Stimulated activated CD8-positive, alpha-beta memory T cell treated with anti-CD3 and anti-CD28 coated beads, Interleukin-12 subunit alpha, Interleukin-12 subunit beta, amount 100 ng/mL, for 1 hour (primary cell): ENCODE data around the gene FAM13B.
A peak's percentile ranks its signal among the peaks of the same experiment; 100 is the strongest.
"Not testable (repeated sequence)": the region's sequence is repeated elsewhere in the genome, so short reads cannot be mapped to it uniquely, and the experiment has no call there.

ENCODE experiments used
- DNase-seq: peaks from one replicate; pipeline ENCODE4 v3.0.0-alpha.2; 2020; ENCODE audit warnings: low read depth

FAM13B gene

DNA sequence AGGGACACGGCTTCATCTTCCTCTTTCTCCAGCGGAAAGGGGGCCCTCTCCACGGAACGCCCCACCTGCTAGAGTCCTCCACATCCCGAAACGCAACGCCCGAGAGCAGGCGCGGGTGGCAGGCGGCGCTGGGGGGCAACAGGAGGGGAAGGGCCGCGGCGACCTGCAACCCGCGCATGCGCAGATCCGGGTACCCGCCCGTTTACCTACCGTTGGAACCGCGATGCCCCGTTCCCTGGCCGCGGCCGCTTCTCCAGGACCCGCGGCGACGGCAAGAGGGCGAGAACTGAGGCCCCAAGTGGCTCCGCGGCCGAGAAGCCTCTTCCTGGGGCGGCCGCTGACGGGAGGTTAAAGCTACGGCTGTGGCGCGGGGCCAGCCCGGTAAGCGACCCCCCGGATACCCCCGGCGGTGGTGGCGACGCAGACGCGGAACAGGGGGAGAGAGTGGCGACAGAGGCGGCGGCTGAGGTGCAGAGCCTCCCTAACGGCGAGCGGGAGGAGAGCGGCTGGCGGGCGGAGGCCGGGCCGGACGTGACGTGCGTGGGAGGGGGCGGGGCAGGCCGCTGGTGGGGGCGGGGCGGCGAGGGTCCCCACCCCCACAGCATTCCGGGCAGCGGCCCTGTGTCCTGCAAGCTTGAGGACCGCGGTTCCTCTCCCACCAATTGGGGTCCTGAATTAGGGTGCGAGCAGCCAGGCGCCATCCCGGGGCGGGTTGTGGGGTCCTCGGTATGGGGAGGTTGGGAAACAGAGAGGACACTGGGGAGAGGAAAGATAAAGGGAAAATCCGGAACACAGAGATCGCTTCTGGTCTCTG is at the start of gene FAM13B:
Gene FAM13B (minus strand): TSS at position 508 of the 814 bp plus-strand sequence. CDS start 13,968 bp downstream, outside the sequence.
- peak; percentile 66 for DNase-seq

DNA sequence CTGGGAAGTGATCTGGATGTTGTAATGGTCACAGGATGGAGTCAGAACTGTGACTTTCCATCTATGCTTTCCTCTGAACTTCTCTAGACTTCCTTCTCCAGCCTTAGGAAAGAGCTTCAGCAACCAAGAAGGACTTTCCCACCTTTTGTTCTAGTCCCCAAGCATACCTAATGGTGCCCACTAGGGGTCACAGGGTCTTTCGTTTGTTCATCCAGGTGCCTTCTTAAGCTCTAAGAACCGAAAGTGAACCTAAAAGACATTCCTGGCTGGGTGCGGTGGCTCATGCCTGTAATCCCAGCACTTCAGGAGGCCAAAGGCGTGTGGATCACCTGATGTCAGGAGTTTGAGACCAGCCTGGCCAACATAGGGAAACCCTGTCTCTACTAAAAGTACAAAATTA is 49.2 kb upstream of the FAM13B start:
- DNase-seq, result no peak

DNA sequence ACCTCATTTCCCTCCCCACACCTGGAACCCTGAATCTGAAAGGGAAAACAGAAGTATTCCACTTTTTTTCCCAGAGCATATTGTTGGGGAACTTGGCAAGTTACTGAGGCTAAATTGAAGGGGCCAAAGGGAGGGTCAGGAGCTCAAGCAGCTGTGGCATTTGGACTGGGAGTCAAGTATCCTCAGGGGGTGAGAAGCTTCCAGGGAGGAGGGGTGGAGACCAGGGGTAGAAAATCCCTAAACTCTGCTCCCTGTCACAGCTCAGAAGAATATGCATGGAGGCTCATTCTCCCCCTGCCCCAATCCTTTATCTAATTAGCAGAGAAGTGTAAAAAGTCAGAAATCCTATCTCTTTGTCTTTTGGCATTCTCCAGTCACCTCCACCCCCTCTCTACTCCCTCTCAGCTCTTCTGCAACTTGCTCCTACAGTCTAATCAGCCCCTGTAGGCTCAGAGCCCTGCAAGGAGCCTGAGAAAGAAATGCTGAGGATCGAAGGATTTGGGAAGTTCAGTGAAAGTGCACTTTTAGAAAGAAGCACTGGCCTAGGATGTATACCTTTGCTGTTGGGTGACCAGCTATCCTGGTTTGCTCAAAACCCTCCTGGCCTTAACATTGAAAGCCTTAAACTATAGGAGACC is 45.2 kb upstream of the FAM13B start:
- no peak for DNase-seq

DNA sequence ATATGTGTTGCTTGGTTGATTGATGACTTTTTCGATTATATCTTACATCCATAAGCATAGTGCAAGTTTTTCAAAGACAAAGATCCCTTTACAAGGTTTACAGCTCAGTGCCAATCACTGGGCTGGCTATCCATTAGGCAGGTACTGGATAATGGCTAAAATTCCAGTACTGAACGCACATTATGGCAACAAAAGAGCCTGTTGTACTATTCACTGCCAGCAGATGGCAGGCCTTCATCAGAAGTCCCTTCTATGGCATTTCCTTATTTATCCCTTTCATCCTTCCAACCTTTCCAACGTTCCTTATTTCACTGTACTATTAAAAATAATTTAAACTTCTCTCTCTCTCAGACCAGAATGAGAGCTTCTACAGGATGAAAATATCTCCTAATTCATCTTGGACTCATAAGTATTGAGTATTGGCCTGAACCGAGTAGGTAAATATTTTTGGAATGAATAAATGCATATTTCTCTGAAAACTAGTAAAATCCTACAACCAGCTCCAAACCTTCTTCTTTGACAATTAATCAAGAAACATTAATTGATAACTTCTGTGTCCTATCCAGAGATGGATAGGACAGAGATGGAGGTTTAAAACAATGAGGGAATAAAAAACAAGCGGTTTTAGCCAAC is 44.3 kb upstream of the FAM13B start:
- peak; percentile 32 for DNase-seq

DNA sequence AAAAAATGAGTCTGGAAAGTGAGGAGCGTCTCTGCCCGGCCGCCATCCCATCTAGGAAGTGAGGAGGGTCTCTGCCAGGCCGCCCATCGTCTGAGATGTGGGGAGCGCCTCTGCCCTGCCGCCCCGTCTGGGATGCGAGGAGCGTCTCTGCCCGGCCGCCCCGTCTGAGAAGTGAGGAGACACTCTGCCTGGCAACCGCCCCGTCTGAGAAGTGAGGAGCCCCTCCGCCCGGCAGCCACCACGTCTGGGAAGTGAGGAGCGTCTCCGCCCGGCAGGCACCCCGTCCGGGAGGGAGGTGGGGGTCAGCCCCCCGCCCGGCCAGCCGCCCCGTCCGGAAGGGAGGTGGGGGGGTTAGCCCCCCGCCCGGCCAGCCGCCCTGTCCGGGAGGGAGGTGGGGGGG is 37.1 kb upstream of the FAM13B start:
- not testable (repeated sequence) for DNase-seq

DNA sequence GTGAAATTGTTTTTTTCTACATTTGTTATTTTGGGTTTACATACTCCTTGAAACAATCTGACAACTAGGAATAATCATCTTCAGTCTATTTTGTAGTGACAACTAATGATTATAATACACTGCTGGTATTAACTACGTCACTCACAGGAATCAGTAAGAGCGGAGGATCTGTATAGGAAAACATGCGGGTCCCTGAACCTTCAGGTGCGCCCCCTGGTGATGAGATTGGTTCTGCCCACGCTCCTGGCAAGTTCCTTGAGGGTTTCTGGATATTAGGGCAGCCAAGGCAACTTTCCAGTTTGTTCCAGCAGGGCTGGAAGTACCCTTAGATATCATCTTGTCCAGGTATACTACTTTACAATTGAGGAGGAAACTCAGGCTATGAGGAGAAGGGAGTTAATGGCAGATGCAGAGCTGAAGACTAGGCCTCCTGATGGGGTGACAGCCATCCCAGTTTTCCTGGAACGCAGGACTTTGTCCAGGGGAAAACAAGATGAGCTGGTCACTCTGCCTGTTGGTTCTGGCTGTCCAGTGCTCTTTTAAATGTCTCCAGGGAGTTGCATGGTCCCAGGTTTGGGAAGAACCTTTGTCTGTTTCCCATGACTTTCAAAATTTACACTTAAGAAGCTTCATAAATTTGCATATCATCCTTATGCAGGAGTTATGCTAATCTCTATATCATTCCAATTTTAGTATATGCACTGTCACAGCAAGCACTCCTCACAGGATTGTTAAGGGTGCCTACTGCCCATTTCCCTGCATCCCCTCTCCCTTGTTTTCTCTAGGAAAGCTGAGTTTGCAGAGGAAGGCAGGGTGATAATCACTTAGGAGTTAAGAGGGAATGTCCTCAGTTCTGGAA is 36.1 kb upstream of the FAM13B start:
- peak; percentile 47 for DNase-seq

DNA sequence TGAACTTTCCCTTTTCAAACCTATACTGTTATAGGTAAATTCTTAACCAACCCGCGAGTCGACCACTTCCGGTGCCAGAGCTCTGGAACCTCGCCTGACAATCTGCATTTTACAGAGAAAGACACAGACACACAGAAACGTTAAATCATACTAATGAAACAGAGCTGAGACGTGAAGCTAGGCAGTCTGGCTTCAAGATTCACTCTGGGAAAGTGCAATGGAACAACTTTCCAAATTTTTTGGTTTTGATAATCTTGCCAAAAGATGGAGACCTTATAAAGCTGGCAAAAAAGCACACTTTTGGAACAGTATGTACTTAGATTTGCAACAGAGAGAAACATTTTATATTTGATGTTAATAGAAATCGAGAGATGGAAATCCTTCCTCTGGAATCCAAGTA is 35.1 kb upstream of the FAM13B start:
- DNase-seq, result no peak

DNA sequence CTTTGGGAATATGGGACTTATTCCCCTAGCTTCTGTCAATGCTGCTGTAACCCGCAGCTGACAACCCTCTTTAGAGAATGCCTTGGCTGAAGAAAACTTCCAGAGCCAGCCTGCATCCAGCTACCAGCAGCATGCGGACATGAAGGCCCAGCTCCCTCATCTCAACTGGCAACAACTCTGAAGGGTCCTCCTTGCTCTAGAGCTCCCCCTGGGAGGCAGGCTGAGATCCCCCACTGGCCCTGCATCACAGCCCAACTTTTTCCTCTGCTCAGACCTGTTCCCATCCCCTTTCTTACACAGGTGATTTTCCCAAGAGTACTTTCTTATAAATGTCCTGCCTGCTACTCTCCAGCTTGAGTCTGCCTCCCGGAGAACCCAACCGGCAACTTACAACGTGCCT is 32.2 kb upstream of the FAM13B start:
- no peak for DNase-seq

DNA sequence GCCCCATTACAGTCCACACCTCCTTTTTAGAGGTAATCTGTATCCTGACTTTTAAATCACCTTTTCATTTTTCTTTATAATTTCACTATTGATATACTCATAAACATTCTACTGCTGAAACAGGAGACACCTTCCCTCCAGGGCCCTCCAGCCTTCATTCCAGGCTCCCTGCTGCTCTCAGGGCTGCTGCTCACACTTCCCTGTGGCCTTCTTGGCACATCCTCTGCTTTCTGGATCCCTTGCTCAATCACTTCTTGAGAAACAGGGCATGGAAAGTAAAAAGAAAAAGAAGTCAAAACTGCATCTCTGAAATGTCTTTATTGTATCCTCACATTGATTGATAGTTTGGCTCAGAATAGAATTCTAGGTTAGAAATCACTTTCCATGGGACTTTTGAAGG is 31.6 kb upstream of the FAM13B start:
- DNase-seq, result no peak

DNA sequence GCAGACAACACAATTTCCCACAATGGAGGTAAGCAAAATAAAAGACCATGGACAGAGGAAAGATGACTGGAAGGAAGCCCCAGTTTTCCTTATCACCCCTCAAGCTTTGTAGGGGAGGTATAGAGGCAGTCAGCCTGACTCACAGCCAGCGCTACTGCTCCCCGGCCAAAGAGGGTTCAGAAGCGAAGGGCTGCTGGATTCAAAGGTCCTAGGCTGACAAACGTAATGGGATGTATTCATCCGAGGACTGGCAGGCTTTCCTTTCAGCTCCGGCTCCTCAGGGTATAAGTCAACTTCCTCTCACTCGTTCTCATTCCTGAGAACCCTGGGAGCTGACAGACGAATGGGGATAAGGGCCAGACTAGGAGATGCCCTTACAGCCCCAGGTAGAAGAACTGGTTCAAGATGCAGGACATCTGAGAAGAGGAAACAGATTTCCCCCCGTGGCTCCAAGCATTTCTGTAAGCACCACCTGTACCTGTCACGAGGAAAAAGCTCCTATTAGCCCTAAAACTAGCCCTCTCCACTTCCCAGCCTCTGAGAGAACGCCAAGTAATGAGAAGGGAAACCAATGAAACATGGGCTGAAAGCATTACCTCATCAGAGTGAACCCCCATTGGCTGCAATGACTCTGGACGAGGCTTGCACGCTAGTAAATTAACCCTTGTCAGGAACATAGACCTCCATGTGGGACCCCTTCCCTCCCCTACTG is 22.1 kb upstream of the FAM13B start:
- DNase-seq, result no peak

DNA sequence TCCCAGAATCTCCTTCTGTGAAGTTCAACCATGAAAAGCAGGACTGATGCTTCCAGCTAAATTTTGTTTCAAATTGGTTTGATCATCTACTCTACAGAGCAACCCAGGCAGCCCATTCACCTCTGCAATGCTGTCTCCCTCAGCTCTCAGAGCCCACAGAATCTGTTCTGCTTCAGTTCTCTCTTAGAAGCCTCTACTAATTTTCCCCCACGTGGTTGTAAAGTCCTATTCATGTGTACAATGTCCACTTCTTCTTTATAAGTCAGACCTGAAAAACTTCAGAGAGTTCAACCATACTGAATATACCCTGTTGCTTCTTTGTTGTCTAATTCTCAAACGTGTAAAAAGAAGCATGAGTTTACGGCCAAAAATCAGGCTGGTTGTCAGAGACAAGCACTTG is 21.3 kb upstream of the FAM13B start:
- no peak for DNase-seq

DNA sequence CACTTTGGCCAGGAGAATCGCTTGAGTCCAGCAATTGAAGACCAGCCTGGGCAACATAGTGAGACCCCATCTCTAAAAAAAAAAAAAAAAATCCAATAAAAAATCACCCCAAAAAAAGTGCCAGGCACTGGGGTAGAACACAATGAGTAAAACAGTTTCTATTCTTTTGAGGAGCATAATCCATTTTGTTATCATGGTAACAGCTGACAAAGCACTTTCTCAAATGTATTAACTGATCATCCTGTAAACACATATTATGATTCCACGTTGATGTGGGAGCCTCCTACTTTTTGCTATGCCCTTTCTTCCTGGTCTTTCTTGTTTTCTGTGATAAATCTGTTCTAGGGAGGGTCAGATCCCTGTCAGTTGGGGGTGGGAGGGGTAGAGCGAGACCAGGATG is 20.7 kb upstream of the FAM13B start:
- DNase-seq, result no peak

DNA sequence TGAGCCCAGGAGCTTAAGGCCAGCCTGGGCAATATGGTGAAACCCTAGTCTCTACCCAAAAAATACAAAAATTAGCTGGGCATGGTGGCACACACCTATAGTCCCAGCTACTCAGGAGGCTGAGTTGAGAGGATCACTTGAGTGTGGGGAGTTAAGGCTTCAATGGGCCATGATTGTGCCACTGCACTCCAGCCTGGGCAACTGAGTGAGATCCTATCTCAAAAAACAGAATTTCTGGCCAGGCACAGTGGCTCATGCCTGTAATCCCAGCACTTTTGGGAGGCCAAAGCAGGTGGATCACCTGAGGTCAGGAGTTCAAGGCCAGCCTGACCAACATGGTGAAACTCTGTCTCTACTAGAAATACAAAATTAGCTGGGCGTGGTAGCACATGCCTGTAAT is 19.8 kb upstream of the FAM13B start:
- not testable (repeated sequence) for DNase-seq

DNA sequence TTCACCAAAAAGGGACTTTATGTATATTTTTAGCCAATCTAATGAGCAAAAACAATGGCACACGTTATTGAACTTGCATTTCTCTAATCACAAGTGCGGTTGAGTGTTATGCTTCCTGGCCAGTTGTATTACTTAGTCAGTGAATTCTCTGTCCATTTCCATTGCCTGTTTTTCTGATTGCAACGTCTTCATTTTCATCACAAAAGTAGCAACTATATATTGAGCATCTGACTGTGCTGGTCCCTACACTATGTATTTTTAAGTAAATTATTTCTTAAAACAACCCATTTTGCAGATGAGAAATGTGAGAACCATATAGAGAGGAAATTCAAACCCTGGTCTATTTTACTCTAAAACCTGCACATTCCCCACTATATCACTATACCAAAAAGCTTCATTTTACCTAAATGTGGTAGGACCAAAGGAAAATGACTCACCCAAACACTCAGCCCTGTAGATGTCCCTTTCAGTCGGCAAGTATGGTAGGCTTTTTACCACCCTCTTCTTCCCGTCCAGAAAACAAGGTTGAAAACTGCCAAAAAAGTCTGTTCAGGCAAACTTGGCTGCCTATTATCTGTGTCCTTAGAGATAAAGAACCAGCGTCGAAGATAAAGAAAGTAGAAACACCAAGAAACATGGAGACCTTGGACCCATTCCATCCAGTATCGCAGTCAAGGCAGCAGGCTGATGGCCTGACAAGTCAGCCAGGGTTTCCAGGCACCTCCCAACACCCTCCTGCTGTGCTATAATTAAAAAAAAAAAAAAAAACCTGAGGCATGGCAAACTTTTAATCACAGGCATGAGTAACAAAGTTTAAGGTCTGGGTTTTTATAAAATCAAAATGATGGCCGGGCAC is 18.8 kb upstream of the FAM13B start:
- no peak for DNase-seq

DNA sequence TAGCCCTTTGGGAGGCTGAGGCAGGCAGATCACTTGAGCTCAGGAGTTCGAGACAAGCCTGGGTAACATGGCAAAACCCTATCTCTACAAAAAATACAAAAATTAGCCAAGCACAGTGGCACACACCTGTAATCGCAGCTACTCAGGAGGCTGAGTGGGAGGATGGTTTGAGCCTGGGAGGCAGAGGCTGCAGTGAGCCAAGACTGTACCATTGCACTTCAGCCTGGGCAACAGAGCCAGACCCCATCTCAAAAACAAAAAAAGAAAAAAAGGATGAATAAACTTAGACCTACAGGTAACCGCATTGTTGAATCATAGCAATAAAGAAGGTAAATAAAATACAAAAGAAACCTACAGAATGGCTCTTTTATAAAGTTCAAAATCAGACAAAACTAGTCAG is 12.4 kb upstream of the FAM13B start:
- not testable (repeated sequence) for DNase-seq

DNA sequence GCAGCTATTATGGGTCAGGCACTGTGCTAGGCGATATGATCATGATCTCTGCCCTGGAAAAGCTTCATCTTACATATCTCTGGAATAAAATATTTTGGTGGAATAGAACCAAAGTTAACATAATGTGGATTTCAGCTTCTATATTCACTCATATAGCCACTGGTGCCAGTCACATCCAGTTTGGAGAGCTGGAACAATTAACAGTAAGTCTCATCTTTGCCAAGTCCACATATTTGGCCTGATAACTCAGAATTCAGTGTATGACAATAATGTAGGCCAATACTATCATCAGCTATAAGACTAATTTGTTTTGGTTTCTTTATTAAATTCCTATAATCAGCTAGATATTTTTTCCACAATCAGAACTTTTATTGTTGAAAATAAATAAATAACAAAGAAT is 5.9 kb upstream of the FAM13B start:
- no peak for DNase-seq

DNA sequence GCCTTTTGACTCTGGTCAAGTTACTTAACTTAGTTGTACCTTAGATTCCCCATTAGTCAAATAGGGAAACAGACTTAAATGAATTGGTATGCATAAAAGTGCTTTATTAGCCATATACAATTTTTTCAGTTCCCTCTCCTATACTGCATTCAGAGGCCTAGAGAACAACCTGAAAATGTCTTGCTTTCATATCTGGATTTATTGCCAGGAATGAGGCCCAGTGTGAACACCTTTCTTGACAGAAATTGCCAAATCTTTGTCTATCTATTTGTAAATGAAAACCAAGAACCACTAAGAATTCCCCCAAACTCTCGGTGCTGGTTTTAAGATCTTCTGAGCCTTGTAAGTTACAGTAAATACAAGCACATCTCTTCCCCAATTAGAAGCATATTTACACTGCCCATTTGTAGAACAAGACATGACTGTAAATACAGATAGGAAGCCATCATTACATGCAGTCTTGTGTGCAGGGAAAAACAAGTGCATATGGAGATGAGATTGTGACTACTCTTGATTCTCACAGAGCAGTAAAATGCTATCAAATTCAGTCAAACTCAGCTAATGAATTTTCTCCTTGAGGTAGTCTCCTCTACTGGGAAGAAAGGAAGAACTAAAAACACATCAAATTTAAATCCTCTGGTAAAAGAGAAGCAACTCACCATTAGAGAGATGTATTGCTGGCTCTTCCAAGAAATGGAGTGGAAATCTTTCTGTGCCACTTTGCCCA is 5.2 kb upstream of the FAM13B start:
- DNase-seq, result no peak

DNA sequence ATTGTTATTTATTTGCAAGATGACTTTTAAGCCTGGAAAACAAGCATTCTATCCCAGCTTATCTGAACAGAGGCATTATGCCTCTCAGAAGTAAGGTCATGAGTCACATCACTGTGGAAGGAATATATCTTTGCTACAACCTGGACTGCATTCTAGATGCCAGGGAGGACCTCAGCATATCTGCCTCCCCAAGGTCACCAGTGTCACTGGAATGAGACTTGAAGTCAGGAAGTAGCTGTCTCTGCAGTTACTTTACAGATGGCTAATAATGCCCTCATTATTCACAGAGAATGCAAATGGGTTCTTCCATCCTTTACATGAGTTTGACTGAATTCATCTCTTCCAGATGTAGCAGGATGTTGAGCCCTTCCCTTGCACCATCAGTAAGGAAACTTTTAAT is 4.4 kb upstream of the FAM13B start:
- no peak for DNase-seq

DNA sequence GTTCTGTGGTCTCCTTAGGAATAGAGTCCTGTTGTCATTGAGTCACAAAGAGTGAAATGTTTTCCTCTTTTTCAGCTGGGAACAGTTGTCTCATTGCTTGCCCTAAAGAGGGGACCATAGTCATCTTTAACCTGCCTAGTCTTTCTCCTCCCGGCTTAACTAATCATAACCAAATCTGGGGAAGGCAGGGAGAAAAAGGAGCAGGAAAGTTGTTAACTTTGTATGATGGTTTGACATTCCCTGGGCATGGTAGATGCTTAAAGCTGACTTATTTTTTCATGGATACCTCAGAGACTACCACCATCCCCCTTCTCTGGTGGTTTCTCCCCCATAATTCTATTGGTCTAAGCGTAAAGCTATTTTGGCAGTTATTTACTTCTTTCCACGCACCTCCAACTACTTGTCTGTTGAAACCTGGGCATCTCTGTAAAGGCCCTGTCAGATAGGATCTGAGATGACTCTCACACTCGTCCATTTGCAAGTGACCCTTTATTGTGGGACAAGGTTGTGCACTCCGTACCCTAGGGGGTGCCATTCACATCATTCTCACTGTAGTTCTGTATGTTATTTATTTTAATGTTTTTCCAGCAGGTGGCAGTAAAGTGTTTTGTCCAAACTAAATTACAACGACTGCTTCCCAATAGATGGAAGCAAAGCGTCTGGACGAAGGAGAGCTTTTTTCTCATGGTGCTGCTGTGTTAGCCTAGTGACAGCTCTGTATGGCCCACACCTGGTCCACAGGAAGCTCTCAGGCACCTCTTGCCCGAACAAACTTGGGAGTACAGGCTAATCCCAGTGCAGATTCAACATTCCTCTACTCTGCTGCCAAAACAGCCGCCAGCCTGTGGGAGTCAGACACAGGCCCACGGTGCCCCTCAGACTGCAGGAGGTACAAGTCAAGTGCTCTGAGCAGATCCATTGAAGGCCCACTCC is 3.0 kb upstream of the FAM13B start:
- DNase-seq, result peak; percentile 20
